ENCODE results near the gene TCF4.

GRCh38 chr18:55479656-55480420 lies 108.2 kb downstream of the TCF4 start:
- TF ChIP-seq, protein P1, sequence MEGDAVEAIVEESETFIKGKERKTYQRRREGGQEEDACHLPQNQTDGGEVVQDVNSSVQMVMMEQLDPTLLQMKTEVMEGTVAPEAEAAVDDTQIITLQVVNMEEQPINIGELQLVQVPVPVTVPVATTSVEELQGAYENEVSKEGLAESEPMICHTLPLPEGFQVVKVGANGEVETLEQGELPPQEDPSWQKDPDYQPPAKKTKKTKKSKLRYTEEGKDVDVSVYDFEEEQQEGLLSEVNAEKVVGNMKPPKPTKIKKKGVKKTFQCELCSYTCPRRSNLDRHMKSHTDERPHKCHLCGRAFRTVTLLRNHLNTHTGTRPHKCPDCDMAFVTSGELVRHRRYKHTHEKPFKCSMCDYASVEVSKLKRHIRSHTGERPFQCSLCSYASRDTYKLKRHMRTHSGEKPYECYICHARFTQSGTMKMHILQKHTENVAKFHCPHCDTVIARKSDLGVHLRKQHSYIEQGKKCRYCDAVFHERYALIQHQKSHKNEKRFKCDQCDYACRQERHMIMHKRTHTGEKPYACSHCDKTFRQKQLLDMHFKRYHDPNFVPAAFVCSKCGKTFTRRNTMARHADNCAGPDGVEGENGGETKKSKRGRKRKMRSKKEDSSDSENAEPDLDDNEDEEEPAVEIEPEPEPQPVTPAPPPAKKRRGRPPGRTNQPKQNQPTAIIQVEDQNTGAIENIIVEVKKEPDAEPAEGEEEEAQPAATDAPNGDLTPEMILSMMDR (IDR thresholded peaks at IDR 0.05; ENCODE audit: extremely low read depth in 1 of 2, insufficient read depth in 1 of 2, low read depth in 1 of 2, low read length in 2 of 2) = no peak
- no peak for TF ChIP-seq POLR2A (IDR thresholded peaks at IDR 0.05; ENCODE audit: low read depth, low read length)
- peak; percentile 29 for TF ChIP-seq POLR2AphosphoS5 (IDR thresholded peaks at IDR 0.05; ENCODE audit: insufficient read depth, low read depth, low read length)
- peak; percentile 16 for TF ChIP-seq FOS (IDR thresholded peaks at IDR 0.05; ENCODE audit: borderline replicate concordance, insufficient read depth, low read length)
- no peak for TF ChIP-seq MYC (IDR thresholded peaks at IDR 0.05; ENCODE audit: low read depth, low read length)
- no peak for TF ChIP-seq EZH2 (IDR thresholded peaks at IDR 0.05; ENCODE audit: borderline replicate concordance, low read depth, low read length, severe bottlenecking)
- peak; percentile 56 for TF ChIP-seq JUN (IDR thresholded peaks at IDR 0.05; ENCODE audit: borderline replicate concordance, insufficient read depth, insufficient read length, low read depth)
- TF ChIP-seq, protein P2, sequence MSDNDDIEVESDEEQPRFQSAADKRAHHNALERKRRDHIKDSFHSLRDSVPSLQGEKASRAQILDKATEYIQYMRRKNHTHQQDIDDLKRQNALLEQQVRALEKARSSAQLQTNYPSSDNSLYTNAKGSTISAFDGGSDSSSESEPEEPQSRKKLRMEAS (IDR thresholded peaks at IDR 0.05; ENCODE audit: insufficient read depth, insufficient read length) = no peak
- TF ChIP-seq GATA2 (IDR thresholded peaks at IDR 0.05; ENCODE audit: insufficient read depth, insufficient read length, low read depth, low read length) = peak; percentile 67
